ENCODE results near the gene TOM1L2.

The TOM1L2 gene

GRCh38 chr17:17868641-17869522 lies 103.3 kb downstream of the TOM1L2 start:
- no peak for DNase-seq

- DNase-seq: no peak
Observed at GRCh38 chr17:17866897-17867296, 105.3 kb downstream of the TOM1L2 start.

- no peak for DNase-seq
Observed at GRCh38 chr17:17866425-17866824, 105.8 kb downstream of the TOM1L2 start.

GRCh38 chr17:17865035-17865434 lies 107.2 kb downstream of the TOM1L2 start:
- DNase-seq: no peak

- no peak for DNase-seq
Observed at GRCh38 chr17:17860766-17861107, 111.5 kb downstream of the TOM1L2 start.

GRCh38 chr17:17859909-17860765 lies 112.1 kb downstream of the TOM1L2 start:
- peak; percentile 73 for DNase-seq

GRCh38 chr17:17857496-17857895 lies 114.7 kb downstream of the TOM1L2 start:
- no peak for DNase-seq

- no peak for DNase-seq
Observed at GRCh38 chr17:17856386-17856785, 115.8 kb downstream of the TOM1L2 start.

GRCh38 chr17:17855976-17856375 lies 116.2 kb downstream of the TOM1L2 start:
- no peak for DNase-seq

GRCh38 chr17:17853811-17854447 lies 118.3 kb downstream of the TOM1L2 start:
- peak; percentile 69 for DNase-seq

- DNase-seq: no peak
Observed at GRCh38 chr17:17852930-17853329, 119.3 kb downstream of the TOM1L2 start.

- no peak for DNase-seq
Observed at GRCh38 chr17:17851103-17852002, 120.8 kb downstream of the TOM1L2 start.

- DNase-seq: peak; percentile 63
Observed at GRCh38 chr17:17849845-17850373, 122.3 kb downstream of the TOM1L2 start.

- peak; percentile 88 for DNase-seq
Observed at GRCh38 chr17:17849147-17849820, 122.9 kb downstream of the TOM1L2 start.

- DNase-seq: no peak
Observed at GRCh38 chr17:17848311-17849082, 123.7 kb downstream of the TOM1L2 start.

GRCh38 chr17:17847726-17848125 lies 124.5 kb downstream of the TOM1L2 start:
- no peak for DNase-seq

GRCh38 chr17:17847118-17847689 lies 125.0 kb downstream of the TOM1L2 start:
- no peak for DNase-seq

- DNase-seq: no peak
Observed at GRCh38 chr17:17846645-17847044, 125.6 kb downstream of the TOM1L2 start.

- DNase-seq: no peak
Observed at GRCh38 chr17:17846003-17846402, 126.2 kb downstream of the TOM1L2 start.

GRCh38 chr17:17845046-17845775 lies 127.0 kb downstream of the TOM1L2 start:
- no peak for DNase-seq
